HG02884 (cell line): ENCODE results near the gene TM4SF18.

Source experiments
- ATAC-seq: cut with Tn5 transposase; IDR thresholded peaks from one replicate; pipeline ENCODE4 v1.9.1; 2021; ENCODE audit warnings: mild to moderate bottlenecking, moderate library complexity; ENCODE audit not compliant: unreplicated experiment

The TM4SF18 gene

GRCh38 chr3:149291178-149291577 is 42.3 kb downstream of the TM4SF18 start:
- ATAC-seq, result peak; percentile 70

DNA sequence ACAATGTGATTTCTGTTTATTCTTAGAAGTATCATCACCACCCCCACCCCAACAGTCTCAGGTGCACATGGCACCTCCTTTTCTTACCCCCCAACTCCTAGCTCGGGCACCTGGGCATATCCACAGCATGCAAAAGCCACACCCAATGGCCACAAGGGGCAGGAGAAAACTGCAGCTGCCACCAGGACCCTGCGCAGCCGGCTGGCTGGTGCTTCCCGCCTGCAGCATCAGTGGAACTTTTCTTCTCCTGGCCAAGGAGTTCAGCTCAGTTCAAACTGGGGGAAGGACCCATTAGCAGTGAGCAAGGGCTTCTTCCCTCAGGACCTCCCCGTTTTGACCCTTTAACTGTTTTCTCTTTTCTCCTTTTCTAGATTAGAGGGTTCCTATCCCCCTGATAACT is 44.8 kb downstream of the TM4SF18 start:
- no peak for ATAC-seq

DNA sequence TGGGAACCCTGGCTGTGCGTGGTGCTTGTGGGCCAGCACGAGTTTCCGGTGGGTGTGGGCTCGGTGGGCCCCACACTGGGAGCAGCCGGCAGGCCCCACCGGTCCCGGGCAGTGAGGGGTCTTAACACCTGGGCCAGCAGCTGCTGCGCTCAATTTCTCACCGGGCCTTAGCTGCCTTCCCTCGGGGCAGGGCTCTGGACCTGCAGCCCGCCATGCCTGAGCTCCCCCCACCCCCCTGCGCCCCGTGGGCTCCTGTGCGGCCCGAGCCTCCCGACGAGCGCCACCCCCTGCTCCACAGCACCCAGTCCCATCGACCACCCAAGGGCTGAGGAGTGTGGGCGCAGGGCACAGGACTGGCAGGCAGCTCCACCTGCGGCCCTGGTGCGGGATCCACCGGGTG is 49.4 kb downstream of the TM4SF18 start:
- ATAC-seq, result no peak

- no peak for ATAC-seq
Measured at GRCh38 chr3:149283401-149283800, 50.0 kb downstream of the TM4SF18 start.

DNA sequence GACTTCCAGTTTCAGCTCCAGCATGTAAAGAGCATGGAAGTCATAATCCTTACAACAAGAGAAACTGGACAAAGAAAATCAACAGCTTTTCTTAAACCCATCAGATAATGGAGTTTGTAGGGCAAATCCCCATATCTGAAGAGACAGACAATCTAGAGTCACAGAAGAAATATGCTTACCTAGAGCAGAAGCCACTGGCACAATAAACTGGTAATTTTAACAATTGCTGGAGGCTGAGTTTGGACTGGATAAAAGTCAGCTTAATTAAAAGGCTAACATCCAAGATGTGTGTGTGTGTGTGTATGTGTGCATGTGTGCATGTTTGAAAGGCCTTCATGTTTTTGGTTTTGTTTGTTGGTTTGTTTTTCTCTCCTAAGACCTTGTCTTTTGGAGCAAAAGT is 50.6 kb downstream of the TM4SF18 start:
- no peak for ATAC-seq

DNA sequence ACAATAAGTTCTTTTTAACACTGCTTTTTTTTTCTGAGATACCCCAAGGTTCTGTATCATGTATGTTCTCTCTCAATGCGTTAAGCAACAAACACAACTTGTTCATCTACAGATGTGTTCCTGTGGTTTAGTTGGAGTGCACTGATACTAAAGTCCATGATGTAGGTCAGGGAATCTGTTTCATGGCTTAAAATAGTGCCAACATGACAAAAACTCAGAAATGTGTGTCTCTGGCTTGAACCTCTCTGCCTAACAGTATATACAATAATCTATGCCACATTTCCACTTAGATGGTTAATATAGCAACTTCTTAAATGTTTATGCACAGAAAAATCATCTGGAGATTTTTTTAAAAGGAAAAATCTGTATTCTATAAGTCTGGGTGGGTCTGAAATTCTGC is 51.1 kb downstream of the TM4SF18 start:
- no peak for ATAC-seq

- ATAC-seq, result no peak
Measured at GRCh38 chr3:149280671-149281349, 52.6 kb downstream of the TM4SF18 start.

DNA sequence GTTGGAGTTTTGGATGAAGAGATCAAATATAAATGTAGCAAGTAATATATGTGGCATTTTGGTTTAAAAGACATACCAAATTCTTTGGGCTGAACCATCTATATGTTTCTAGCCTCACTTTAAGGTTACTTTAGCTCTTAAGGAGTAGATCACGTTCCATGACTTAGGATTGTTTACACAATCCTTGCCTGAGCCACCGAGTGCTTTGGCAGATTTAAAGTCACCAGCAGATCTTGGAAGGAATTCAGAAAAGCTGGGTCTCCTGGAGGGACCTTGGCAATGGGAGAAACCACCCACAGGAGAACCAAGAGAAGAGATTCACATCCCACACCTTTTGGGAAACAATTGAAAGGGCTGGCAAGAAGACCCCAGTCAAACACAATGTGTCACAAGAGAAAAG is 54.5 kb downstream of the TM4SF18 start:
- ATAC-seq, result no peak

DNA sequence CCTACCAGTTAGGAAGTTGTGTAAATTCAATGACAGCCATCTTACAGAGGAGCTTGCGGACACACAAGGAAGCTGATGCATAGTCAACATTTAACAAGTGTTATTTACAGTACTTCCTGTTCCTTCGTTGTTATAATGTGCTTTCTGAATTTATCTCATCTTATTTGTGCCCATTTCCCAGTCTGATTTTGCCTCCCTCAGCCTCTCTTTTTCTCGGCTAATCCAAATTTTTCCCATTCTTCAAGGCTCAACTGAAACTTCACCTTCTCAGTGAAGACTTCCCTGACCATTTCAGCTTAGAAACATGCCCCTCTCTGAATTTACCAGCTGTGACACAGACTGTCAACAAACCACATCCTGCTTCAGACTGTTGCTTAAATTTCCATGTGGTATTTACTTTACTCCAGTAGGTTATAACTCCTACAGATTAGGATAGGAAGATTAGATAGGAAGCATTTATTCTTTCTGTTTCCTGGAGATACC is 56.1 kb downstream of the TM4SF18 start:
- peak; percentile 64 for ATAC-seq

DNA sequence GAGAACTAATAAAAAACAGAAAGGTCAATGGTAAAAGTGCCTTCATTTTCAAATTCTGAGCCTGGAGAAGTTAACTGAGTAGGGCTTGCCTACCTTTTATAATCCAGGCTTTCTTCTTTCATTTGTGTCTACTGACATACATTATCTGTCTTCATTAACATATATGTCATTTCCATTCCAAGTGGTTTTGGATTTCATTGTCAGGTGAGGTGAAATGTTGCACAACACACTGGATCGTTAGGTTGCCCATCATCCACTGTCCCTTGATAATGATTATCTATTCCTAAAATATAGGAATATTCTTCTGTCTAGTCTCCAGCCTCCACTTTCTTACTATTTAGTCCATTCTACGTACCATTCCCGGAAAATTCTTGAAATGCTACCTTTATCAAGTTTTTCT is 56.8 kb downstream of the TM4SF18 start:
- no peak for ATAC-seq

GRCh38 chr3:149274220-149274619 is 59.2 kb downstream of the TM4SF18 start:
- no peak for ATAC-seq

DNA sequence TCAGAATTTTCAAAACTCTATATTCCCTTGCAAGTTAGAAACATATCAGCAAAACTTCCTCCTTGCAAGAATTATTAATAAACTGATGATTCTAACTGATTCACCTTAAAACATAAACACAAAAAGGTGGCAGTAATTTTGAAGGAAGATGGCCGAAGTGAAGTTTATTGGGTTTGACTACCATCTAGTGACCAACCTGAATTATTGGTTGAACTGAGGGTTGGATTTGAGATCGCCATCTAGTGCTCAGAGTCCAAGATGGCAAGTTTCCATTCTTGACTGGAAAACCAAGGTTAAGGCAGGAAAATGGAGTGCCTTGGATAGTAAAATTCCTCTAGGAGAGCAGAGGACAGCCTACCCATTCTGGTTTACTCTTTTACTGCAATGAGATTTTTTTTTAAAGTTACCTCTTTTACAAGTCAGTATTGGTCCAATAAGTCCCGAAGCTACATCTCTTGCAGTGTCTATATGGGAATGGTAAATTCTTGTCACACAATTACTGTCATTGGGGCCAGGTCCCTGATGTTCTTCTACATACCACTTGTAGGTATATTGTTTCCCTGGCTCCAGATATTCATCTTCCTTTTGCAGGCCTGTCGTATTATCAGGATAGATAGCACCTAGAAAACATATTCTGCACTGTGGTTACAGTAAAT is 60.2 kb downstream of the TM4SF18 start:
- ATAC-seq, result peak; percentile 70

DNA sequence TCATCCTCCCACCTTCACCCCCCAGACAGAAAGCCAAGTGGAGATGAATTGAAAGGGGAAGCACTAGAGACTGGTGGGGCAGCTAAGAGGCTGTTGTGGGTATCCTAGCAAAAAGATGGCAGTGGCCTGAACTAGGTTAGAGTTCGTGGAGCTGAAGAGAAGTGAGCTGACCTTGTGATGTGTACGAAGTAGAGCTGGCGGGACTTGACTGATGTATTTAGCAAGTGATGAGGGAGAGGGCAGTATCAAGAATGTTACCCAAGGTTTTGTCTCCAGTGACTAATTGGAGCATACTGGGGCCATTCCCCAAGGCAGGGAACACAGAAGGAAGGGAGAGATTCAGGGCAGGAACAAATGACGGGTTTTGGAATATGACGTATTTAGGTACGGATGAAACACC is 61.8 kb downstream of the TM4SF18 start:
- ATAC-seq, result no peak

DNA sequence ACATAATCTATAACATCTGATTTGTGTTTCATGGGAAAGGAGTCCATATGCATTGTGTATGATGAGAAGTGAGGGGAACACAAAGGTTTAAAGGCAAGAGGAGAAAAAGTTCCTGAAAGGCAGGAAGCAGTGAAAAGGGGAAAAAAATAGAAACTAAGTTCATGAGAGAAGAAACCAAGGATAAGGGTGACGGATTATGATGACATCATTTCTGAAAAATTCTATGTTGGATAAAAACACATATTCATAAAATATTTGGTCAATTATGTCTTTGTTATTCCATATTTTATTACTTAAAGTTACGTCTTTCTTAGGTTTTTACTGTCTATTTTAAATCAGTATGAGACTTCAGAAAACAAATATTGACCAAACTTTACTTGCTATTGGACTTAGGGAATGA is 63.3 kb downstream of the TM4SF18 start:
- no peak for ATAC-seq

GRCh38 chr3:149269687-149270086 is 63.7 kb downstream of the TM4SF18 start:
- ATAC-seq, result no peak
